HEK293 (cell line): ENCODE results near the gene MST1R.
A peak's percentile ranks its signal among the peaks of the same experiment; 100 is the strongest.

ENCODE experiments used
- CTCF ChIA-PET: fragments of 350-600 bp; formaldehyde crosslinking; extraction: SDS; loops from one replicate; lab custom pipeline; 2021; ENCODE audit warnings: antibody characterized with exemption; lab: Yijun Ruan, JAX
- POLR2A ChIA-PET: fragments of 300-600 bp; formaldehyde crosslinking; extraction: SDS; loops from one replicate; lab custom pipeline; 2020; ENCODE audit warnings: antibody characterized with exemption, inconsistent platforms; lab: Yijun Ruan, JAX
- H3K27ac ChIP-seq: fragments of 200-500 bp; sonication (Bioruptor generic); 2 replicates; pipeline ENCODE4 v1.5.1; 2014; ENCODE audit warnings: low read depth, low read length, control low read depth, inconsistent platforms; ENCODE audit errors: extremely low read depth
- H3K36me3 ChIP-seq, 2 experiments: fragments of 200-500 bp in 1 of 2; sonication (Bioruptor generic) in 1 of 2; 1 replicate in 1 of 2; 2 replicates in 1 of 2; pipeline ENCODE4 v1.5.1; 2014 to 2017; ENCODE audit warnings: inconsistent platforms in 2 of 2, low read length in 2 of 2; ENCODE audit not compliant: control insufficient read depth in 2 of 2, insufficient read depth in 1 of 2
- H3K4me1 ChIP-seq: fragments of 200-500 bp; sonication (Bioruptor generic); 2 replicates; pipeline ENCODE4 v1.5.1; 2014; ENCODE audit warnings: mild to moderate bottlenecking, low read length, inconsistent platforms; ENCODE audit not compliant: control insufficient read depth, insufficient read depth
- H3K4me3 ChIP-seq: 2 replicates; pipeline ENCODE4 v1.5.1; 2011; ENCODE audit warnings: low read depth, mild to moderate bottlenecking, control low read depth, low read length, moderate library complexity
- H3K9me3 ChIP-seq: fragments of 200-500 bp; sonication (Bioruptor generic); 2 replicates; pipeline ENCODE4 v1.5.1; 2014; ENCODE audit warnings: low read depth, low read length, inconsistent platforms; ENCODE audit not compliant: control insufficient read depth, insufficient read depth
- SETDB1 ChIP-seq: IDR thresholded peaks from one replicate; pipeline ENCODE4 v1.6.1; 2017; ENCODE audit warnings: mild to moderate bottlenecking, low read length, moderate library complexity, mixed read lengths; ENCODE audit not compliant: insufficient read length
- TCF7L2 ChIP-seq: IDR thresholded peaks from 2 replicates; pipeline ENCODE4 v1.6.1; 2011; ENCODE audit warnings: low read depth, mild to moderate bottlenecking, inconsistent platforms, low read length, moderate library complexity, borderline replicate concordance
- YY2 ChIP-seq: fragments of 450-650 bp; formaldehyde crosslinking; IDR thresholded peaks from 2 replicates; pipeline ENCODE4 v1.5.1; 2016; ENCODE audit warnings: missing biosample characterization, missing genetic modification characterization
- ZBTB1 ChIP-seq: fragments of 450-650 bp; formaldehyde crosslinking; IDR thresholded peaks from 2 replicates; pipeline ENCODE4 v1.5.1; 2016; ENCODE audit warnings: missing biosample characterization, missing genetic modification characterization
- ZBTB48 ChIP-seq: fragments of 450-650 bp; formaldehyde crosslinking; IDR thresholded peaks from 2 replicates; pipeline ENCODE4 v1.5.1; 2016; ENCODE audit warnings: missing biosample characterization, missing genetic modification characterization
- ZNF174 ChIP-seq: fragments of 450-650 bp; formaldehyde crosslinking; IDR thresholded peaks from 2 replicates; pipeline ENCODE4 v1.5.0; 2017; ENCODE audit warnings: missing biosample characterization, mild to moderate bottlenecking, missing genetic modification characterization
- ZNF184 ChIP-seq: fragments of 450-650 bp; IDR thresholded peaks from 2 replicates; pipeline ENCODE4 v1.5.1; 2018; ENCODE audit warnings: missing biosample characterization, mild to moderate bottlenecking, missing genetic modification characterization
- ZNF23 ChIP-seq: fragments of 450-650 bp; formaldehyde crosslinking; IDR thresholded peaks from 2 replicates; pipeline ENCODE4 v1.5.1; 2016; ENCODE audit warnings: missing biosample characterization, missing genetic modification characterization, borderline replicate concordance
- ZNF302 ChIP-seq: fragments of 450-650 bp; formaldehyde crosslinking; IDR thresholded peaks from 2 replicates; pipeline ENCODE4 v1.5.1; 2016; ENCODE audit warnings: missing biosample characterization, missing genetic modification characterization, low read depth
- ZNF366 ChIP-seq: fragments of 450-650 bp; formaldehyde crosslinking; conservative IDR thresholded peaks from 2 replicates; pipeline ENCODE4 v1.5.1; 2016; ENCODE audit warnings: missing biosample characterization, missing genetic modification characterization
- ZNF423 ChIP-seq: fragments of 450-650 bp; formaldehyde crosslinking; IDR thresholded peaks from 2 replicates; pipeline ENCODE4 v1.5.1; 2016; ENCODE audit warnings: missing biosample characterization, missing genetic modification characterization
- ZNF529 ChIP-seq: fragments of 450-650 bp; formaldehyde crosslinking; IDR thresholded peaks from 2 replicates; pipeline ENCODE4 v1.5.1; 2017; ENCODE audit warnings: missing genetic modification characterization, missing biosample characterization; ENCODE audit not compliant: insufficient replicate concordance
- ZNF549 ChIP-seq: fragments of 450-650 bp; IDR thresholded peaks from 2 replicates; pipeline ENCODE4 v1.5.1; 2018; ENCODE audit warnings: missing biosample characterization, missing genetic modification characterization, mild to moderate bottlenecking, inconsistent platforms, moderate library complexity
- ZNF843 ChIP-seq: fragments of 450-650 bp; formaldehyde crosslinking; IDR thresholded peaks from 2 replicates; pipeline ENCODE4 v1.5.1; 2016; ENCODE audit warnings: missing biosample characterization, missing genetic modification characterization
- TF ChIP-seq, protein P1 (sequence below): fragments of 450-650 bp; formaldehyde crosslinking; IDR thresholded peaks from 2 replicates; pipeline ENCODE4 v1.5.1; 2016; ENCODE audit warnings: missing biosample characterization, missing genetic modification characterization
- TF ChIP-seq, protein P2 (sequence below): fragments of 450-650 bp; formaldehyde crosslinking; IDR thresholded peaks from 2 replicates; pipeline ENCODE4 v1.5.1; 2017; ENCODE audit warnings: missing biosample characterization, mild to moderate bottlenecking, missing genetic modification characterization, moderate library complexity
- TF ChIP-seq, protein P3 (sequence below): fragments of 450-650 bp; formaldehyde crosslinking; IDR thresholded peaks from 2 replicates; pipeline ENCODE4 v1.5.1; 2016; ENCODE audit warnings: missing biosample characterization, missing genetic modification characterization
- TF ChIP-seq, protein P4 (sequence below): IDR thresholded peaks from 2 replicates; pipeline ENCODE4 v1.6.1; 2011; ENCODE audit warnings: mild to moderate bottlenecking, low read depth, low read length, borderline replicate concordance

Gene MST1R

DNA sequence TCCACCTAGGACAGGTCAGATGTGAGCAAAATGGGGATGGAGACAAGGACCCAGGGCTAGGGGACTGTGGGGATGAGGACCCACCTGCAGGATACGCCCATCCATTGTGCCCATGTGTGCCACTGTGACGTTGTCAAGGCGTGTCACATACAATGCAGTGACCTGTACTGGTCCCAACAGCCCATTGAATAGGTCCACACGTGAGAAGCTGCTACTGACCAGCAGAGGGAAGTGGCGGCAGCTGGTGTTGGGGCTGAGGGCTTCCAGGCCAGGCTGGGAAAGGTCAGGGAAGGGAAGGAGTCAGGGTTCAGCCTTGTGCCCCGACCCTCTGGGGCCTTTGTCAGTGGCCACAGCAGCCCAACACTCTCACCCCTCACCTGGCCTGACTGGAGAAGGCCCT is 4.7 kb downstream of the MST1R start:
- Histone ChIP-seq H3K9me3 (no peaks in the 10 kb centered on the region), H3K4me1 (no peaks in the 10 kb centered on the region), H3K27ac (no peak overlapping the region), H3K4me3 (no peak overlapping the region), H3K36me3 (no peaks in the 10 kb centered on the region)
- TF ChIP-seq YY2 (tag by site-specific recombination), result no peak
- TF ChIP-seq, protein P1, sequence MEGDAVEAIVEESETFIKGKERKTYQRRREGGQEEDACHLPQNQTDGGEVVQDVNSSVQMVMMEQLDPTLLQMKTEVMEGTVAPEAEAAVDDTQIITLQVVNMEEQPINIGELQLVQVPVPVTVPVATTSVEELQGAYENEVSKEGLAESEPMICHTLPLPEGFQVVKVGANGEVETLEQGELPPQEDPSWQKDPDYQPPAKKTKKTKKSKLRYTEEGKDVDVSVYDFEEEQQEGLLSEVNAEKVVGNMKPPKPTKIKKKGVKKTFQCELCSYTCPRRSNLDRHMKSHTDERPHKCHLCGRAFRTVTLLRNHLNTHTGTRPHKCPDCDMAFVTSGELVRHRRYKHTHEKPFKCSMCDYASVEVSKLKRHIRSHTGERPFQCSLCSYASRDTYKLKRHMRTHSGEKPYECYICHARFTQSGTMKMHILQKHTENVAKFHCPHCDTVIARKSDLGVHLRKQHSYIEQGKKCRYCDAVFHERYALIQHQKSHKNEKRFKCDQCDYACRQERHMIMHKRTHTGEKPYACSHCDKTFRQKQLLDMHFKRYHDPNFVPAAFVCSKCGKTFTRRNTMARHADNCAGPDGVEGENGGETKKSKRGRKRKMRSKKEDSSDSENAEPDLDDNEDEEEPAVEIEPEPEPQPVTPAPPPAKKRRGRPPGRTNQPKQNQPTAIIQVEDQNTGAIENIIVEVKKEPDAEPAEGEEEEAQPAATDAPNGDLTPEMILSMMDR (tag by site-specific recombination), result no peak
- POLR2A ChIA-PET, result no interaction called here
- CTCF ChIA-PET, result interaction anchor here (1.8 kb wide), 1 partner anchor 9 kb away, joined by 4 read pairs; no protein-coding TSS in a partner anchor

DNA sequence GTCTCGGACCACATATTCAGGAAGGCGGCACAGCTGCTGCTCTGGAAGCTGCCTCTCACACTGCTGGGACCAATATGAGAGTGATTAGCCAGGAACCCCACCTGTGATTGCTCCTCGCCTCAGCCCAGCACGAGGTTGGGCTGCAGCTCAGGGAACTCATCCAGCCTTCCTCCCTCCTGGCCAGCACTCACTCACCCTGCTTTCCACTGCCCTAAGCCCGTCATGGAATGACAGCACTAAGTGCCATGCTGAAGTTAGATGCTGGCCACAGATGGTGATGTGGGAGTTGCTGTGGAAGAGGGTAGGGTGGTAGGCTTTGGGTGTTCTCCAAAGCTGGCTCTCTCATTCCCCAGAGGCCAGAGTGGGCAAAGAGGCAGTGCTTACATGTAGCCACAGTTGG is 7.3 kb downstream of the MST1R start:
- CTCF ChIA-PET, result interaction anchor here (1.1 kb wide), 1 partner anchor 14 kb away, joined by 3 read pairs; no protein-coding TSS in a partner anchor
- Histone ChIP-seq H3K4me3 (no peak overlapping the region), H3K36me3 (no peaks in the 10 kb centered on the region), H3K9me3 (no peaks in the 10 kb centered on the region), H3K4me1 (no peaks in the 10 kb centered on the region), H3K27ac (no peak overlapping the region)
- TF ChIP-seq, protein P2, sequence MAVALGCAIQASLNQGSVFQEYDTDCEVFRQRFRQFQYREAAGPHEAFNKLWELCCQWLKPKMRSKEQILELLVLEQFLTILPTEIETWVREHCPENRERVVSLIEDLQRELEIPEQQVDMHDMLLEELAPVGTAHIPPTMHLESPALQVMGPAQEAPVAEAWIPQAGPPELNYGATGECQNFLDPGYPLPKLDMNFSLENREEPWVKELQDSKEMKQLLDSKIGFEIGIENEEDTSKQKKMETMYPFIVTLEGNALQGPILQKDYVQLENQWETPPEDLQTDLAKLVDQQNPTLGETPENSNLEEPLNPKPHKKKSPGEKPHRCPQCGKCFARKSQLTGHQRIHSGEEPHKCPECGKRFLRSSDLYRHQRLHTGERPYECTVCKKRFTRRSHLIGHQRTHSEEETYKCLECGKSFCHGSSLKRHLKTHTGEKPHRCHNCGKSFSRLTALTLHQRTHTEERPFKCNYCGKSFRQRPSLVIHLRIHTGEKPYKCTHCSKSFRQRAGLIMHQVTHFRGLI (tag by site-specific recombination), result peak; percentile 89
- TF ChIP-seq ZNF366 (tag by site-specific recombination), result no peak
- no peak for TF ChIP-seq ZNF174 (tag by site-specific recombination)
- TF ChIP-seq TCF7L2, result no peak
- TF ChIP-seq, protein P3, sequence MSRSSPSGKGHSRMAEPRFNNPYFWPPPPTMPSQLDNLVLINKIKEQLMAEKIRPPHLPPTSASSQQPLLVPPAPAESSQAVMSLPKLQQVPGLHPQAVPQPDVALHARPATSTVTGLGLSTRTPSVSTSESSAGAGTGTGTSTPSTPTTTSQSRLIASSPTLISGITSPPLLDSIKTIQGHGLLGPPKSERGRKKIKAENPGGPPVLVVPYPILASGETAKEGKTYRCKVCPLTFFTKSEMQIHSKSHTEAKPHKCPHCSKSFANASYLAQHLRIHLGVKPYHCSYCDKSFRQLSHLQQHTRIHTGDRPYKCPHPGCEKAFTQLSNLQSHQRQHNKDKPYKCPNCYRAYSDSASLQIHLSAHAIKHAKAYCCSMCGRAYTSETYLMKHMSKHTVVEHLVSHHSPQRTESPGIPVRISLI (tag by site-specific recombination), result no peak
- no peak for TF ChIP-seq ZNF423 (tag by site-specific recombination)
- POLR2A ChIA-PET, result interaction anchor here (0.5 kb wide), 1 partner anchor 69 kb away, joined by 3 read pairs; no protein-coding TSS in a partner anchor

DNA sequence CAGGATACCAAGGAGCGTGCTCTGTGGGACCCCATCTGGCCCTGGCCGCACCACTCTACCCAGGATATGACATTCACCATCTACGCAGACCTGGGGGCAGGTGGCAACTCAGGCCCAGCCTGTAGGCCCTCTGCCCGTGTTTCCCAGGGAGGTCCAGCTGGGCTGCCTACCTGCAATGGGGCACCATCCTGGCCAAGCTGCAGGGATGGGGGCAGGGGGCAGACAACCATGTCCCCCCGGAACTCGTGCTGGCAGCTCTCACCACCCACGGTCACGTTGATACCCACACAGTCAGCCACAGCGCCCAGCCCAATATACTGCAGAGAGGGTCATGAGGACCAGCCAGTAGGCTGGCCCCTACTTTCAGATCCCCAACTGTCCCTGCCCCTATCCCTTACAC is 7.9 kb downstream of the MST1R start:
- Histone ChIP-seq H3K27ac (no peak overlapping the region), H3K4me1 (no peaks in the 10 kb centered on the region), H3K4me3 (no peak overlapping the region), H3K36me3 (no peaks in the 10 kb centered on the region), H3K9me3 (no peaks in the 10 kb centered on the region)
- ChIA-PET POLR2A (no interaction called here), CTCF (interaction anchor here (1.1 kb wide), 1 partner anchor 13 kb away, joined by 3 read pairs; no protein-coding TSS in a partner anchor)
- TF ChIP-seq ZBTB1 (no peak), ZNF843 (tag by site-specific recombination) (no peak), ZNF549 (tag by site-specific recombination) (no peak), ZBTB48 (tag by site-specific recombination) (no peak), ZNF23 (tag by site-specific recombination) (no peak)

DNA sequence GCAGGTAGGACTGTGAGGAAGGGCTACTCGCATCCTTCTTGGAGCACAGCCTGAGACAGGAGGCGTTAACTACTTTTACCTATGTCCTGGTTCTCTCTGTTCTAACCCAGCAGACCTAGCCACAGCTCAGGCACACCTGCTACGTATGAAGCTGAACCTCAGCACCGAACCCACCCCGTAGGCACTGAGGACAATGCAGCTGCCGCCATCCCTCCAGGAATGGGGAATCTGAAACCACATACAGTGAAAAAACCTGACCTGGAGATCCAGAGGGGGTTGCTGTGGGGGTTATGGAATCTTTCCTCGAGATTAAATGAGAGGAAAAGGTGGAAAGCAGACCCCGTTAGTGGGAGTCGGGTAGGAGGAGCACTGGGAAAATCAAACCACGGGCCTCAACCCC is 14.4 kb downstream of the MST1R start:
- Histone ChIP-seq H3K27ac (no peak overlapping the region), H3K4me3 (no peak overlapping the region), H3K36me3 (no peaks in the 10 kb centered on the region), H3K9me3 (no peaks in the 10 kb centered on the region), H3K4me1 (no peaks in the 10 kb centered on the region)
- ChIA-PET CTCF (interaction anchor here (1.1 kb wide), 1 partner anchor 48 kb away, joined by 5 read pairs; no protein-coding TSS in a partner anchor), POLR2A (no interaction called here)
- TF ChIP-seq ZNF529 (tag by site-specific recombination), result no peak
- no peak for TF ChIP-seq ZNF184 (tag by site-specific recombination)
- TF ChIP-seq, protein P4, sequence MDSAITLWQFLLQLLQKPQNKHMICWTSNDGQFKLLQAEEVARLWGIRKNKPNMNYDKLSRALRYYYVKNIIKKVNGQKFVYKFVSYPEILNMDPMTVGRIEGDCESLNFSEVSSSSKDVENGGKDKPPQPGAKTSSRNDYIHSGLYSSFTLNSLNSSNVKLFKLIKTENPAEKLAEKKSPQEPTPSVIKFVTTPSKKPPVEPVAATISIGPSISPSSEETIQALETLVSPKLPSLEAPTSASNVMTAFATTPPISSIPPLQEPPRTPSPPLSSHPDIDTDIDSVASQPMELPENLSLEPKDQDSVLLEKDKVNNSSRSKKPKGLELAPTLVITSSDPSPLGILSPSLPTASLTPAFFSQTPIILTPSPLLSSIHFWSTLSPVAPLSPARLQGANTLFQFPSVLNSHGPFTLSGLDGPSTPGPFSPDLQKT, result no peak
- no peak for TF ChIP-seq SETDB1
- TF ChIP-seq ZNF302 (tag by site-specific recombination), result no peak
